ENCODE measurements around the gene TNS3.

Gene TNS3

GRCh38 chr7:47514818-47515217 lies 67.1 kb downstream of the TNS3 start:
- Histone ChIP-seq H3K9me2 (replicated peaks; ENCODE audit: control insufficient read depth, low read length) (no peaks in the 10 kb centered on the region), H4K20me1 (ENCODE audit: control insufficient read depth, insufficient read depth, low read depth, low read length) (no peaks in the 10 kb centered on the region), H3K79me2 (ENCODE audit: control insufficient read depth, low read length) (no peaks in the 10 kb centered on the region), H3K9me3 (ENCODE audit: control insufficient read depth, insufficient read depth, low read length) (no peaks in the 10 kb centered on the region), H3K27me3 (ENCODE audit: control insufficient read depth, low read length) (no peaks in the 10 kb centered on the region), H3K4me2 (ENCODE audit: low read length) (no peak overlapping the region), H3F3A (ENCODE audit: control insufficient read depth, insufficient read depth) (no peaks in the 10 kb centered on the region), H3K27ac (ENCODE audit: low read depth, low read length) (no peak overlapping the region), H3K4me3 (ENCODE audit: low read length) (no peak overlapping the region), H3K36me3 (ENCODE audit: control insufficient read depth, low read length) (no peaks in the 10 kb centered on the region), H3K4me1 (ENCODE audit: control insufficient read depth, low read length) (no peaks in the 10 kb centered on the region)
- TF ChIP-seq EZH2phosphoT487 (IDR thresholded peaks at IDR 0.05; ENCODE audit: borderline replicate concordance, low read length) (no peak), CTCF (IDR thresholded peaks at IDR 0.05; ENCODE audit: low read depth, low read length, poor library complexity, severe bottlenecking) (no peak)

- H3K4me1 ChIP-seq (ENCODE audit: control insufficient read depth, low read length) = no peaks in the 10 kb centered on the region
- no peaks in the 10 kb centered on the region for H3F3A ChIP-seq (ENCODE audit: control insufficient read depth, insufficient read depth)
- no peaks in the 10 kb centered on the region for H3K36me3 ChIP-seq (ENCODE audit: control insufficient read depth, low read length)
- H3K4me2 ChIP-seq (ENCODE audit: low read length) = no peak overlapping the region
- no peaks in the 10 kb centered on the region for H3K9me2 ChIP-seq (replicated peaks; ENCODE audit: control insufficient read depth, low read length)
- no peak overlapping the region for H3K4me3 ChIP-seq (ENCODE audit: low read length)
- no peaks in the 10 kb centered on the region for H3K27me3 ChIP-seq (ENCODE audit: control insufficient read depth, low read length)
- H3K27ac ChIP-seq (ENCODE audit: low read depth, low read length) = no peak overlapping the region
- H3K79me2 ChIP-seq (ENCODE audit: control insufficient read depth, low read length) = no peaks in the 10 kb centered on the region
- TF ChIP-seq EZH2phosphoT487 (IDR thresholded peaks at IDR 0.05; ENCODE audit: borderline replicate concordance, low read length) (no peak), CTCF (IDR thresholded peaks at IDR 0.05; ENCODE audit: low read depth, low read length, poor library complexity, severe bottlenecking) (no peak)
- H3K9me3 ChIP-seq (ENCODE audit: control insufficient read depth, insufficient read depth, low read length) = no peaks in the 10 kb centered on the region
- no peaks in the 10 kb centered on the region for H4K20me1 ChIP-seq (ENCODE audit: control insufficient read depth, insufficient read depth, low read depth, low read length)
Observed at GRCh38 chr7:47514367-47514766, 67.5 kb downstream of the TNS3 start.

- Histone ChIP-seq H3K9me3 (ENCODE audit: control insufficient read depth, insufficient read depth, low read length) (no peaks in the 10 kb centered on the region), H3K9me2 (replicated peaks; ENCODE audit: control insufficient read depth, low read length) (no peaks in the 10 kb centered on the region), H3K36me3 (ENCODE audit: control insufficient read depth, low read length) (no peaks in the 10 kb centered on the region), H3K27ac (ENCODE audit: low read depth, low read length) (no peak overlapping the region), H3K4me2 (ENCODE audit: low read length) (no peak overlapping the region), H4K20me1 (ENCODE audit: control insufficient read depth, insufficient read depth, low read depth, low read length) (no peaks in the 10 kb centered on the region), H3K4me3 (ENCODE audit: low read length) (no peak overlapping the region), H3F3A (ENCODE audit: control insufficient read depth, insufficient read depth) (no peaks in the 10 kb centered on the region), H3K4me1 (ENCODE audit: control insufficient read depth, low read length) (no peaks in the 10 kb centered on the region), H3K27me3 (ENCODE audit: control insufficient read depth, low read length) (no peaks in the 10 kb centered on the region), H3K79me2 (ENCODE audit: control insufficient read depth, low read length) (no peaks in the 10 kb centered on the region)
- TF ChIP-seq EZH2phosphoT487 (IDR thresholded peaks at IDR 0.05; ENCODE audit: borderline replicate concordance, low read length) (no peak), CTCF (IDR thresholded peaks at IDR 0.05; ENCODE audit: low read depth, low read length, poor library complexity, severe bottlenecking) (no peak)
Observed at GRCh38 chr7:47513741-47514241, 68.1 kb downstream of the TNS3 start.

Data from DOHH2 (cell line).